ENCODE results near the gene MTX3. TPM values are rescaled to one million over a fixed set of nuclear protein-coding genes. Genes with fewer than 3 reads are reported as not detected.

Gene MTX3
- total RNA-seq, 4 donors from 2014 or later: 5.6 to 7.9 (median 7.4) TPM

DNA sequence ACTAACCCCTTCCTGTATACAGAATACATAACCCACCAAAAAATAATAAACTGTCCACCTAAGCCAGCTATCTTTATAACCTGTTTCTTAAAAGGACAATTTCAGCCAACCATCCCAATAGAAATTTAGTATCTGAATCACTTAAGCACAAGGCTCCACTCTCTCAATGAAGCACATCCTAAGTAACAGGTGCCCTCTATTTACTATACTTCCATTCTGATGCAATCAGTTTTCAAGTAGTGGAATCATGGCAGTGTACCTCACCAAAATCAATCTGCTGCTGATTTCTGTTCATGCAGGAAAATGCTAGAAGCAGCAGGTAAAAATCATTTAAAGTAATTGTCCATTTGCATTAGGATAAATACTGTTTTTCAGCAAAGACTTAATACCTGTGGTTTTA lies 4.8 kb downstream of the MTX3 start:
- Histone ChIP-seq H3K4me3 (no peak overlapping the region), H3K36me3 (peaks cover 0 to 45% (median 13%) of the 10 kb centered on the region in 4 donors), H3K4me1 (peaks cover 0 to 10% (median 4%) of the 10 kb centered on the region in 4 donors), H3K9me3 (no peaks in the 10 kb centered on the region), H3K27me3 (no peaks in the 10 kb centered on the region), H3K27ac (no peak overlapping the region)
- intact Hi-C loops (cut with DNase I; ENCODE audit: low total_unique reads) (no loop called here), in situ Hi-C loops (cut with MboI; ENCODE audit: low pct_ligation_motif_present in 1 of 4, low pct_unique_long_range_greater_than_20kb in 1 of 4, low sequenced_read_pairs in 3 of 4) (no loop called here)
- TF ChIP-seq POLR2AphosphoS5 (IDR thresholded peaks at IDR 0.05) (no peak), POLR2A (IDR thresholded peaks at IDR 0.05) (no peak), EP300 (IDR thresholded peaks at IDR 0.05; ENCODE audit: low read depth) (no peak)
- TF ChIP-seq, protein P1, sequence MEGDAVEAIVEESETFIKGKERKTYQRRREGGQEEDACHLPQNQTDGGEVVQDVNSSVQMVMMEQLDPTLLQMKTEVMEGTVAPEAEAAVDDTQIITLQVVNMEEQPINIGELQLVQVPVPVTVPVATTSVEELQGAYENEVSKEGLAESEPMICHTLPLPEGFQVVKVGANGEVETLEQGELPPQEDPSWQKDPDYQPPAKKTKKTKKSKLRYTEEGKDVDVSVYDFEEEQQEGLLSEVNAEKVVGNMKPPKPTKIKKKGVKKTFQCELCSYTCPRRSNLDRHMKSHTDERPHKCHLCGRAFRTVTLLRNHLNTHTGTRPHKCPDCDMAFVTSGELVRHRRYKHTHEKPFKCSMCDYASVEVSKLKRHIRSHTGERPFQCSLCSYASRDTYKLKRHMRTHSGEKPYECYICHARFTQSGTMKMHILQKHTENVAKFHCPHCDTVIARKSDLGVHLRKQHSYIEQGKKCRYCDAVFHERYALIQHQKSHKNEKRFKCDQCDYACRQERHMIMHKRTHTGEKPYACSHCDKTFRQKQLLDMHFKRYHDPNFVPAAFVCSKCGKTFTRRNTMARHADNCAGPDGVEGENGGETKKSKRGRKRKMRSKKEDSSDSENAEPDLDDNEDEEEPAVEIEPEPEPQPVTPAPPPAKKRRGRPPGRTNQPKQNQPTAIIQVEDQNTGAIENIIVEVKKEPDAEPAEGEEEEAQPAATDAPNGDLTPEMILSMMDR (IDR thresholded peaks at IDR 0.05): no peak
- DNase-seq: no peak

DNA sequence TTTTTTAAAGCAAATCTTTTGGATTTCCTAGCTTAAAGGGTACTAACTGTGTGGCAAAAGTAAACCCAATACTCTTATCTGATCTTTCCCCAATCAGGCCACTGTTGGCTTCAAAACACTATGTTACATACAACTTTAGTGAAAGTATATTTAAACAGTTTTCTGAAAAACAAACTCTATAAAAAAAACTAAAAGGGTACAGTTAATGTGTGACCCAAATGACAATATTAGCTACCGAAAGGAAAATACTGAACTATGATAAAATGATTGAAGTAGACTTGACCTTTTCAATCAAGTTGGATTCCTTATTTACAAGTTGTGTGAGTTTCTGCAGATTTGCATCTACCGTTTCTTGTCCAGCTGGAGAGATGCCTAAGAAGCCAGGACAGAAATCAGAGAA lies 5.8 kb downstream of the MTX3 start:
- no peaks in the 10 kb centered on the region for H3K27me3 ChIP-seq
- no peak overlapping the region for H3K27ac ChIP-seq
- no peak for TF ChIP-seq EP300 (IDR thresholded peaks at IDR 0.05; ENCODE audit: low read depth)
- no peak for TF ChIP-seq POLR2AphosphoS5 (IDR thresholded peaks at IDR 0.05)
- TF ChIP-seq POLR2A (IDR thresholded peaks at IDR 0.05): no peak
- TF ChIP-seq, protein P1 (IDR thresholded peaks at IDR 0.05): no peak
- DNase-seq: no peak
- H3K9me3 ChIP-seq: no peaks in the 10 kb centered on the region
- H3K4me1 ChIP-seq: peaks cover 0 to 4% (median 2%) of the 10 kb centered on the region in 4 donors
- 84 to 93% methylated on average over 2 of the region's 2 CpGs for WGBS, 2 donors (ENCODE audit: low coverage in 1 of 2)
- peaks cover 0 to 45% (median 13%) of the 10 kb centered on the region in 4 donors for H3K36me3 ChIP-seq
- in situ Hi-C loops (cut with MboI; ENCODE audit: low pct_ligation_motif_present in 1 of 4, low pct_unique_long_range_greater_than_20kb in 1 of 4, low sequenced_read_pairs in 3 of 4) (no loop called here), intact Hi-C loops (cut with DNase I; ENCODE audit: low total_unique reads) (no loop called here)
- H3K4me3 ChIP-seq: no peak overlapping the region

DNA sequence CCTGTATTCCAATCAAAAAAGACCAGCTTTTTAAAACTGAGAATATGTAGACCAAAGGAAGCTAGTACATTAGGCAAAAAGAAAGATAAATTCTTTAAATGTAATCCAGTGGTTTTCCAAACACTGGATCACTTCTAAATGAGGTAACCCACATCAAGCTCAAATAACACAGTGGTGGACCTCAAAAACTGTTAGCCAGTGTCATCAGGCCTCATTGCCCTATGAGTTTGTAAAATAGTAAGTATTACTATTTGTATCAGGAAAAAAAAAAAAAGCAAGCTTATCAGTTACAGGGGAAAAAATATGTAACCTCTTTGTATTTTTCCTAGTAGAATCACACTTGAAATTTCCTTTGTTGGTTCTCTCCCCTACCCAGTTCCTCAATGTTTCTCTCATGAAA lies 6.7 kb downstream of the MTX3 start:
- in situ Hi-C loops (cut with MboI; ENCODE audit: low pct_ligation_motif_present in 1 of 4, low pct_unique_long_range_greater_than_20kb in 1 of 4, low sequenced_read_pairs in 3 of 4): no loop called here
- peaks cover 0 to 45% (median 13%) of the 10 kb centered on the region in 4 donors for H3K36me3 ChIP-seq
- no peaks in the 10 kb centered on the region for H3K9me3 ChIP-seq
- no peaks in the 10 kb centered on the region for H3K4me1 ChIP-seq
- TF ChIP-seq EP300 (IDR thresholded peaks at IDR 0.05; ENCODE audit: low read depth) (no peak), POLR2AphosphoS5 (IDR thresholded peaks at IDR 0.05) (no peak), POLR2A (IDR thresholded peaks at IDR 0.05) (no peak)
- TF ChIP-seq, protein P1 (IDR thresholded peaks at IDR 0.05): no peak
- H3K27ac ChIP-seq: no peak overlapping the region
- no peak for DNase-seq
- no peaks in the 10 kb centered on the region for H3K27me3 ChIP-seq
- H3K4me3 ChIP-seq: no peak overlapping the region
- intact Hi-C loops (cut with DNase I; ENCODE audit: low total_unique reads): no loop called here

DNA sequence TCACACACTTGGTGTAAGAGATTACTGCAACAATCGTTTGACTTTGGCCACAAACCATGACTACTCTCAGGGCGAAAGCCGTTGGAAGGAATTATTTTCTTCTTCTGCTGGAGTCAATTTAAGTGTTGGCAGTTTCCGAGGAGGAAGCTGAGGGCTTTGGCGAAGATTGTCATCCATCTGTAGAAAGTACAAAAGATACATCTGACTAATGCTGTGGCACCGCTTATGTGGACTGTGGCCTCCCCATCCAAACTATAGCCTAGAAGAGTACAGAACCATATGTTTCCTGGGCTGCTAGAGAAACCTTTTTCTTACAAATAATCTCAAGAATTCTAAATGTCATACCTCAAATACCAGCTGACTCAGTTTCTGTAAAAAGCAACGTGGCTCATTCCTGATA lies 7.4 kb downstream of the MTX3 start:
- H3K36me3 ChIP-seq: peaks cover 0 to 41% (median 11%) of the 10 kb centered on the region in 4 donors
- no peak overlapping the region for H3K27ac ChIP-seq
- DNase-seq: no peak
- H3K9me3 ChIP-seq: no peaks in the 10 kb centered on the region
- no peak overlapping the region for H3K4me3 ChIP-seq
- in situ Hi-C loops (cut with MboI; ENCODE audit: low pct_ligation_motif_present in 1 of 4, low pct_unique_long_range_greater_than_20kb in 1 of 4, low sequenced_read_pairs in 3 of 4) (no loop called here), intact Hi-C loops (cut with DNase I; ENCODE audit: low total_unique reads) (no loop called here)
- no peak for TF ChIP-seq EP300 (IDR thresholded peaks at IDR 0.05; ENCODE audit: low read depth)
- TF ChIP-seq POLR2A (IDR thresholded peaks at IDR 0.05): no peak
- no peak for TF ChIP-seq POLR2AphosphoS5 (IDR thresholded peaks at IDR 0.05)
- TF ChIP-seq, protein P1 (IDR thresholded peaks at IDR 0.05): no peak
- WGBS, 2 donors (ENCODE audit: low coverage in 1 of 2): 94 to 95% methylated on average over 7 of the region's 7 CpGs
- no peaks in the 10 kb centered on the region for H3K4me1 ChIP-seq
- H3K27me3 ChIP-seq: no peaks in the 10 kb centered on the region
